Astrocyte of the spinal cord (primary cell): ENCODE data around the gene PPARG.

Experiments used
- DNase-seq: peaks from one replicate; pipeline ENCODE4 v3.0.0; 2011; ENCODE audit warnings: low read depth, low spot score
- H3K4me3 ChIP-seq: 2 replicates; pipeline ENCODE4 v1.5.1; 2011; ENCODE audit warnings: low read depth, mild to moderate bottlenecking, low read length, moderate library complexity
- in situ Hi-C: cut with HindIII; loops from 2 replicates; pipeline ENCODE4 v1.10.0; 2017; ENCODE audit warnings: low sequenced_read_pairs
- TF ChIP-seq, protein P1 (sequence below): IDR thresholded peaks from 2 replicates; pipeline ENCODE4 v1.5.1; 2012; ENCODE audit warnings: low read depth, mild to moderate bottlenecking, low read length, inconsistent platforms

PPARG gene

DNA sequence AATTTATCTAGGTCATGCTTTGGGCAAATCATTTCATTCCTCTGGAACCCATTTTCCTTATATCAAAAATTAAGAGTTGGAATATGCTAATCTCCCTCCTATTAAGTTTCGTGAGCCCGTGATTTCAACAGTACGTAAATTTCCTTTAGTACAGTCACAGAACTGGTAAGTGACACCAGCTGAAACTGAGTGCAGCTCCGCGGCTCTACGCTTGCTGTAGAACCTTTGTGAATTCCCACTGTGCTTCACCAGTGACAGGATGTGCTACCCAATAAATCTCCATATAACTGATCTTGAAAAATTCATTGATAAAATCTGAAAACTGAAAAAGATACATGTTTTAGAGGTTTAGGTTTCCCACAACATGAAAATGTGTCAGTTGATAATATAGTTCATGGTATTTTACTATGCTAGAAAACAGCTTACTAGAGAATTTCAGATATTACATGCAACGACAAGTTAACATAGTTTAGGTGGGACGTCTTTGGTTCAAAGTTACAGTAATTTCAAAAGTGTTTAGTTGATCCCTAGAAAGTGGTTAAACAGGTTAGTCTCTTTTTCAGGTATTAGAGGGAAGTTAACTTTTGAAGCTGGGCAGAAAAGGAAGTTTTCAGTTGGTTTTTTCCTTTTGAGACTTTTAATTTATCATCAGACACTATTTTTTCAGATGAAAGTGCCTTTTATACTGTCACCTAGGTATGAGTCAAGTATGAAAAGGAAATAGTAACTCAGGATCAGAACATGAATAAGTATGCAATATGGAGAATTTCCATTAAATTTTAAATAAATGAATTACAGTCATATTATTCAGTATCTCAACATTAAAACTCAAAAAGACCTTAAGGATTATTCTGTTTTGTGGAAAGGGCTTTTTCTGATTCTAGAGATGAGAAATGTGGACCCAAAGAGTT is 57.0 kb downstream of the PPARG start:
- DNase-seq = no peak
- TF ChIP-seq, protein P1, sequence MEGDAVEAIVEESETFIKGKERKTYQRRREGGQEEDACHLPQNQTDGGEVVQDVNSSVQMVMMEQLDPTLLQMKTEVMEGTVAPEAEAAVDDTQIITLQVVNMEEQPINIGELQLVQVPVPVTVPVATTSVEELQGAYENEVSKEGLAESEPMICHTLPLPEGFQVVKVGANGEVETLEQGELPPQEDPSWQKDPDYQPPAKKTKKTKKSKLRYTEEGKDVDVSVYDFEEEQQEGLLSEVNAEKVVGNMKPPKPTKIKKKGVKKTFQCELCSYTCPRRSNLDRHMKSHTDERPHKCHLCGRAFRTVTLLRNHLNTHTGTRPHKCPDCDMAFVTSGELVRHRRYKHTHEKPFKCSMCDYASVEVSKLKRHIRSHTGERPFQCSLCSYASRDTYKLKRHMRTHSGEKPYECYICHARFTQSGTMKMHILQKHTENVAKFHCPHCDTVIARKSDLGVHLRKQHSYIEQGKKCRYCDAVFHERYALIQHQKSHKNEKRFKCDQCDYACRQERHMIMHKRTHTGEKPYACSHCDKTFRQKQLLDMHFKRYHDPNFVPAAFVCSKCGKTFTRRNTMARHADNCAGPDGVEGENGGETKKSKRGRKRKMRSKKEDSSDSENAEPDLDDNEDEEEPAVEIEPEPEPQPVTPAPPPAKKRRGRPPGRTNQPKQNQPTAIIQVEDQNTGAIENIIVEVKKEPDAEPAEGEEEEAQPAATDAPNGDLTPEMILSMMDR = no peak
- H3K4me3 ChIP-seq = no peak overlapping the region
- in situ Hi-C loops = no loop called here

DNA sequence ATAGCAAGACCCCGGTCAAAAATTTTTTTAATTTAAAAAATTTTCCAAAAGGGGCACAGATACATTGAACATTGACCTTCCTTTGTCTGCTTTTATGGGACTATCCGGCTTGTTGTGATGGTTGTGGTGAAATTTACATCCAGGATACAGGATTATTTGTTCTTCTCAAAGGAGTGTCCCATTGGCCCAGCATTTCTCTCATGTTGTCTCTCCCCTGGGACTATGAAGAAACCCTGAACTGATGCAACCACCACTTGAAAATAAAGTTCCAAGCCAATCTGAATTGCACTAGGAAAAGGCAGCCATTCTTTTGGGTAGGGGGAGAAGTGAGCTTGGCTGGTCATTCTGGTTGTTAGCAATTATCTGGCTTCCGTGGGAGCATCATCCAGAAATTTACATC is 58.4 kb downstream of the PPARG start:
- no peak overlapping the region for H3K4me3 ChIP-seq
- no peak for DNase-seq
- TF ChIP-seq, protein P1 = no peak
- in situ Hi-C loops = no loop called here

DNA sequence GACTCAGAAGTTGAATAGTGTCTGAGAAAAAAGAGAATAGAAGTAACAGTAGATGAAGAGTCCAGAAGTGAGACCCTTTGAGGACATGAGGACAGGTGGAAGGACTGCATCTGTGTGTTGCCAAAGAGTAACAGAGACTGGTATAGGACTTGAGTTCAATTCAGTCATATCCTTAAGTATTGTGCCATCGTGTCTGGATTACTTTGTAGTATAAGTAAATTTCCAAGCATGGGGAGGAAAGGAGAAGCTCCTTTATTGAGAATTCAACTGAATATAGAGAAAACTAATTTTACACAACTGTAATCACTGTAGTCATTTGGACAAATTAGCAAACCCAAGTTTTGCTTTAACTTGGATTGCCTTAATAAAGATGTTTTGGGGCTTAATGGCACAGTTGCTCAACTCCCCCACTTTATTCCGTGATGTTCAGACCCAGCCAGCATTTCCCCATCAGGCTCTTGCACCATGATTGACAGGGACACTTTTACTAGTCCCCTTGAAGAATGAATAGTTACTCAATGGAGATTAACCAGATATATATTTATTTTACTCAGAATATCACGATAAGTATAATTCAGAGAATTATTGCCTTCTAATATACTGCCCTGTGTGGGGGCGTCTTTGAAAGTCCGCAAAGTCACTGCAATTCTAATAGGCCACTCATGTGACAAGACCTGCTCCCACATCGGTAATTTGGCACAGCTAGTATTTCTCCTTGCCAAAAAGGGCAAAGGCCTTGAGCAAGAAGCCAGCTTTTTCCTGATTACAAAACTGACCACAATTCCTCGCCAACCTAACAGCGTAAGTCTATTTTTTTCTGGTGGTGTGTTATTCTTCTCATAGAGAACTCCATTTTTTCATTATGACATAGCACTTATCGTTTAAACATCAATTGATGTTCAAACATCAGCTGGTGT is 61.3 kb downstream of the PPARG start:
- H3K4me3 ChIP-seq = no peak overlapping the region
- in situ Hi-C loops = no loop called here
- DNase-seq = peak; percentile 37
- TF ChIP-seq, protein P1 = no peak

DNA sequence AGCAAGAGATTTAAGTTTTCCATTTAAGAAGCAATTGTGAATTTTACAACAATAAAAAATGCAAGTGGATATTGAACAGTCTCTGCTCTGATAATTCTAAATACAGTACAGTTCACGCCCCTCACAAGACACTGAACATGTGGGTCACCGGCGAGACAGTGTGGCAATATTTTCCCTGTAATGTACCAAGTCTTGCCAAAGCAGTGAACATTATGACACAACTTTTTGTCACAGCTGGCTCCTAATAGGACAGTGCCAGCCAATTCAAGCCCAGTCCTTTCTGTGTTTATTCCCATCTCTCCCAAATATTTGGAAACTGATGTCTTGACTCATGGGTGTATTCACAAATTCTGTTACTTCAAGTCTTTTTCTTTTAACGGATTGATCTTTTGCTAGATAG is 62.3 kb downstream of the PPARG start:
- in situ Hi-C loops = no loop called here
- H3K4me3 ChIP-seq = no peak overlapping the region
- TF ChIP-seq, protein P1 = no peak
- DNase-seq = no peak

DNA sequence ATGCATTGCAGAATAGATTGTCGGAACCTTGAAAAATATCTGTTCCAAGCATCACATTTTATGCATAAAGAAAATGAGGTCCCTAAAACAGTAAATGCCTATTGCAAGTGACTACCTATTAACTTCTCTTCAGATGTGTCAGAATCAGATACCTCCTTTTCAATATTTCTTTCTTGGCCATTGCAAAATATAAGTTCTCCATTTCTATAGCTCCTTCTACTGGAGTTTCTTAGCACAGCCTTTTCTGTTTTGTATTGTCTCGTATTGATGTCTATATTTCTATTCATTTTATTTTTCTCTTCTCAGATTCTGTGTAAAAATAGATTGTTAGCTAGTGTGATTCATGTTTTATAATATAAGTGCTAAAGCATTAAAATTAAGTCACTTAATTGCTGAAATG is 63.4 kb downstream of the PPARG start:
- H3K4me3 ChIP-seq = no peak overlapping the region
- TF ChIP-seq, protein P1 = peak; percentile 28
- DNase-seq = no peak
- in situ Hi-C loops = no loop called here

DNA sequence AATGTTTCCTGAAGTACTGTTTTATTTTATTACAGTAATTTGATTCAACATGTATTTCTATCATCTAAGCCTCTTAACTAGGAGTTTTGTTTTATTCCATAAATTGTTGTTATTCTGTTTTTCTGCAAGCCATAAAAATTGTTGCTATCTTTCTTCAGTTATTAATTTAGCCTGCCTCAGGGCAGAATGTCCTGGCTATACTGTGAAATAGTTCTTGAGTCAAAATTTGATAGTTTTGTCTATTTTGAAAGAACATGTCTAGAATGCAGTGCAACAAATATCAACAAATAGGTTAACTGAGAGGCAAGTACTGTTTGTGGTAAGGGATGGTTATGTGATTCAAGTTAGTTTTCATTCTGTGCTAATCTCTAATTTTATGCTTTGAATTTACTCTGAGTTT is 63.9 kb downstream of the PPARG start:
- H3K4me3 ChIP-seq = no peak overlapping the region
- in situ Hi-C loops = no loop called here
- TF ChIP-seq, protein P1 = no peak
- DNase-seq = no peak
